HG03103 (cell line): ENCODE measurements around the gene CMBL.
A peak's percentile ranks its signal among the peaks of the same experiment; 100 is the strongest.
"Not testable (repeated sequence)": the region's sequence is repeated elsewhere in the genome, so short reads cannot be mapped to it uniquely, and the experiment has no call there.

Experiments
- ATAC-seq: cut with Tn5 transposase; IDR thresholded peaks from one replicate; pipeline ENCODE4 v1.9.1; 2021; ENCODE audit warnings: low read depth; ENCODE audit not compliant: unreplicated experiment

CMBL gene

DNA sequence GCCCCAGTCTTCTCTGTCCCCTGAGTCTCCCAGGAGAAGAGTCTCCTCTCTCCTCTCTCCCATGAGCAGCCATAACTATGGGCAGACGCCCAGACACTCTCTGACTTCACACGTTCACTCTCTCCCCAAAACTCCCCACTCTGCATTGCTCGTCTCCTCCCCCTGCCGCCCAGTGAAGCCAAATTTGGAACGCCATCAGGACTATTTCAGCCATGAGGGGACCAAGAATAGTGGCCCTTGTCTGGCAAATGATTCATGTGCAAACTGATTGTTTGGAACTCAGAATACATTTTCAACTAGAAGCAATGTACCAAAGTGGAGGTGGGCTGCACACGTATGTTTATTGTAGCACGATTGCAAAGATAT, 20.9 kb downstream of the CMBL start:
- ATAC-seq: no peak

DNA sequence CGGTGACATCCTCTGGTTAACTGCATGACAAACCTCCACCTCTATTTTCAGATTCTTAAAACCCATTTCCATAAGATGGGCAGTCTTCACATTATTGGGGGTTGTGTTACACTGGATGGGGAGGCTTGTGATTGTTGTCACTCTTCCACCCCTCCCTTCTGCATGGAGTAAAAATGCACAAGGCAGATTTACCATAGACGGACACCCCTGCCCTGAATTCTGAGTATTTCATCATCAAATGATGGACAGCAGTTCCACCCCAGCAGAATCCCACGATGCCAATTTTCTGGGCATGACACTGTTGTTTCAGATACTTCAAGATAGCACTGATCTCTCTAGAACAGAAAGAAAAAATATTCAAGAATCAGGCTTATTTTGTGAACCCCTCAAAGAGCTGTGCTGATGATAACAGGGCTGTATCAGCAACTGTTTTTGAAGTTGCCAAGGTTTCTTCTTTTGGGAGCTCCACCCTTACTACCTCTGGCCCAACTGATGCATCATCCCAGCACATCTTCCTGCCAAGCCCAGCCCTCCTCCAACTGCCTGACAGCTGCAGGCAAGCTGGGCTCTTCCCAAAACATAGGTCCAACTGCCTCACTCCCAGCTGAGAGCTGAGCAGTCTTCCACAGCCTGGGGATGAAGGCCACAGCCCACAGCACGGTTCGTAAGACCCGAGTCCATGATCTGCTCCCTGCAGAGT, 21.4 kb downstream of the CMBL start:
- no peak for ATAC-seq

DNA sequence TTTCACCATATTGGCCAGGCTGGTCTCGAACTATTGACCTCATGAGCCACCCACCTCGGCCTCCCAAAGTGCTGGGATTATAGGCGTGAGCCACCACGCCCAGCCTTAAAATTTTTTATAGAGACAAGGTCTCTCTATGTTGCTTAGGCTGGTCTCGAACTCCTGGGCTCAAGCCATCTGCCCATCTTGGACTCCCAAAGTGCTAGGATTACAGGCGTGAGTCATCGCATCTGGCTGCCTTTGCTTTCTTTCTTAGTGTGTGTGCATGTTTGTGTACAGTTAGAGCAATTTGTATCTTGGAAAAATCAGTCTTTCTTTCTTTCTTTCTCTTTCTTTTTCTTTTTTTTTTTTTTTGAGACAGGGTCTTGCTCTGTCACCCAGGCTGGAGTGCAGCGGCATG, 22.3 kb downstream of the CMBL start:
- not testable (repeated sequence) for ATAC-seq

DNA sequence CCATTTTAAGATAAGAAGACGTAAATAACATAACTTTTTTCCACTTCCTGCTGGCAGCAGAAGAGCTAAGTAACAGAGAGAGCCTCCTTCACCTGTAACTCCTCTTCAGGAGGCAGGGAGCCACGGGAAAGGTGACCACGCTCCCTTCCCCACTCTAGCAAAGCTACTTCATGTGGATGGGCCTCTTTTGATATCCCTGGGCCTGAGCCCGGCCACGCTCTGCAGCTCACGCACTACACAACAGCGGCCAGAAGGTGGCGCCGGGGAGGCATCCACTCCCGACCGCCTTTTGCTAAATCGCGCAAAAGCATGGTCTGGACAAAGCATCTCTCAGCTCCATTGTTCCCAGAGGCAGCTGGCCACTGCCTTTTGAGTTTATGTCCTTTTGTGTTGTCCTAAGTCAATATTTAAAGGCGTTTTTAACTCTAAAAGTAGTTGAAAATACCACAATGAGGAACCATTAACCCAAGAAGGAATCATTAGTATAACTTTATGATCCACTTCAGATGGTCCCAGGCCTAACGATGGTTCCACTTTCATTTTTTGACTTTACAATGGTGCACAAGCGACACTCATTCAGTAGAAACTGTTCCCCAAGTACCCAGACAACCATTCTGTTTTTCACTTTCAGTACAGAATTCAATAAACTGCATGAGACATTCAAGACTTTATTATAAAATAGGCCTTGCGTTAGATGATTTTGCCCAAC, 23.6 kb downstream of the CMBL start:
- ATAC-seq: peak; percentile 93

DNA sequence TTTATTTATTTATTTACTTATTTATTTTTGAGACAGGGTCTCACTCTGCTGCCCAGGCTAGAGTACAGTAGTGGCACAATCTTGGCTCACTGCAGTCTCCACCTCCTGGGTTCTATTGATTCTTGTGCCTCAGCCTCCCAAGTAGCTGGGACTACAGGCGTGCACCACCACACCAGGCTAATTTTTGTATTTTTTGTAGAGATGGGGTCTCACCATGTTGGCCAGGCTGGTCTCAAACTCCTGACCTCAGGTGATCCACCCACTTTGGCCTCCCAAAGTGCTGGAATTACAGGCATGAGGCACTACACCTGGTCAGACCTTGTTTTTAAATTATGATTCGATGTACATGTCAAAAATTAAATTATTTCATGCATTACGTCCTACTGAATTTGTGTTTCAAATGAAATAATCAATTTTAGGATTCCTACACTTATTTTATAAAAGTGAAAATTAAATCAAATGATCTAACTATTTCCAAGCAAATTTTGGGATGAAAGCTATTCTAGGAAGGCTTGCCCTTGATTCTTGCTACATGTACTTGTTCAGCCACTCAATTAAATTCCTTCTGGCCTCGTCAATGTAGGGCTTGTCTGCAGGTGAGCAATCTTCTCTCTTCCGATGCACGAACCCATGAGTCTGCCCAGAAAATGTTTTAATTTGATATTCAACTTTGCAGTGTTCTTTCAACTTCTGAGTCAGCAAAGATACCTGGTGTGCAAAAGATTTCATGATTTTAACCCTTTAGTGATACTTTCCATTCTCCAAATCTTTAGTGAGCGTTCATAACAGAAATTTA, 27.6 kb downstream of the CMBL start:
- ATAC-seq: no peak

DNA sequence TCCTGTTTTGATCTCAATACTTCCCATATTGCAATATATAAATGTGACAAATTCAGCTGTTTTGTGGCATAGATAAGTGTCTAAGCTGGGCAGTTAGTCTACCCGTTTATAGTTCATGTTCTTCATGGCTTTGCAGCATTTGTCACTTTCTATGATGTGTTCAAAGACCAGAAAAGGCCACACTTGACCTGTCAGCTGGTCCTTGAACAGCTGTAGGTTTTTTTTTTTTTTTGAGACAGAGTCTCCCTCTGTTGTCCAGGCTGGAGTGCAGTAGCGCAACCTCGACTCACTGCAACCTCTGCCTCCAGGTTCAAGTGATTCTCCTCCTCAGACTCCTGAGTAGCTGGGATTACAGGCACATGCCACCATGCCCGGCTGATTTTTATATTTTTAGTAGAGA, 28.4 kb downstream of the CMBL start:
- ATAC-seq: no peak

DNA sequence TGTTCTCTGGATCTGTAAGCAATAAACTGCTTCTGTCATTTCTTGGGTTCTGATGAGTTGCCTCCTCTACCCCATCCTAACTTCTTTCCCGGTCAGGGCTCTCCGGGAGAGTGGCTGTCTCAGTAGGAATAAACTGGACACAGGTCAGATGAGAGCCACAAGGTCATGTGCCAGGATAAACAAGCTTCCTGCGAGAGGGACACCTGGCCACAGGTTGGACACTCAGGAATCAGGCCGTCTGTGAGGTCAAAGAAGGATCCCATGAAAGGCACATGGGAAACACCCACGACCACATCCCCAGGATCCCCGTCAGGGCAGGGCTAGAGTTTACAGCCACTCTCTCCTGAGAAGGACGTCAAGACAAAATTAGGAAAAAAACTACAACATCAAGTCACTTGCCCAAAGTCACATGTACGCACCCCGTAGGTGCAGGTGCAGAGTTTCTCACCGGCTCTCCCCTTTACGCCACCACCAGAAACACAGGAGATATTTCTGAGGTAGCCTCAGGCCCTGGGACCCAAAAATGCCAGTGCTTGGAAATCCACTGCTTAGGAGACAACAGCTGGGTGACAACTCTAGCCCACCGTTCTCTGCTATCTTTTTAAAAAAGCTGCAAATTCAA, 28.9 kb downstream of the CMBL start:
- no peak for ATAC-seq

DNA sequence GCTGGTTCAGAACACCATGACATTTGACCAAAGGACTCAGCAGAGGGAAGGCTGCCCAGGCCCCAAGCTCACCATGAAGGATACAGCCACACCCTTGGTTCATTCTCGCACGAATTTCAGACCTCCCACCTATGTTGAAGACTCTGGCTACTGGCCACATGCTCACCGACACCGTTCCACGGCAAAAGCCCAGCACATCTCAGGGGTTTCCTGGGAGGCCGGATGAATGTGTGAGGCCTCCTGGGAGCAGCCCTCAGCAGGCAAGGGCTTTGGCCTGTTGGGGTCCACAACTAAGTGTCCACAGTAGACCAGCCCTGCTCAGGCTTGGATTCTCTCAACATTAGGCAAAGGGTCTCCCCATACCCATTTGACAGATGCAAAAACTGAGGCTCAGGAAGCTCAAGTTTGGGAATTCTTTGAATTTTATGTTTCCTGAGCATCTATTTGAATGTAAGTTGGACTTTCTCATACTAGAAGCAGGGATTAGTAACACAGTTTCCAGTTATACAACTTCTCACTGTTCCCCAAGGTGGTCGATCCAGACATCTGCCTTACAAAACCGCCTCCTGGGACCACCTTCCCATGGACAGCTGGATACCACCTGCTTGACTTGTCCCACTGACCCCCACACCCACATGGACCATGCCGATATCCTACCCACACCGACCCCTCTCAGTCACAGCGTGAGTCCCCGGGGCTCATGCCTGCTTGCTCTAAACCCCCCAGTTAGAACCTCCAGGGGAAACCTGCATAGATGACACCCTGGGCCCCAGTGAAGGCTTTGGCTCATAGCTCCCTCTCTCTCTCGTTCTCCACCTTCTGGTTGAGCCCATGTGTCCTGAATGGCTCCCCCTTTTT, 29.7 kb downstream of the CMBL start:
- ATAC-seq: no peak

DNA sequence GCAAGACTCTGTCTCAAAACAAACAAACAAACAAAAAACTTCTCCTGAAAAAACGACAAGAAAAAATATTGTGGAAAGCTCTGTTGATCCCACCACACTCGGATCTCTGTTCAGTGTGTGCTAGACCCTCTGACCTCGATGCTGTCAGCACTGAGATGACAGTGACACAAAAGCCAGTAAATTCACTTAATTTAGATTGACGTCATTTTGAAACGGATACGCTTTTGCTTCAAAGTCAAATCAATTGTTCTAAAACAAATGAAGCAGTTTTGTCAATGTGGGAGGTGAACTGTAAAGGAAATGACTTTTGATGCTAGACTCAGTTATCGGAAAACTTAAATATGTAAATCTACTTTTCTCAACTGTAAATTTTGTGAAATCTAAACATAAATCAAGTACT, 31.0 kb downstream of the CMBL start:
- ATAC-seq: no peak

DNA sequence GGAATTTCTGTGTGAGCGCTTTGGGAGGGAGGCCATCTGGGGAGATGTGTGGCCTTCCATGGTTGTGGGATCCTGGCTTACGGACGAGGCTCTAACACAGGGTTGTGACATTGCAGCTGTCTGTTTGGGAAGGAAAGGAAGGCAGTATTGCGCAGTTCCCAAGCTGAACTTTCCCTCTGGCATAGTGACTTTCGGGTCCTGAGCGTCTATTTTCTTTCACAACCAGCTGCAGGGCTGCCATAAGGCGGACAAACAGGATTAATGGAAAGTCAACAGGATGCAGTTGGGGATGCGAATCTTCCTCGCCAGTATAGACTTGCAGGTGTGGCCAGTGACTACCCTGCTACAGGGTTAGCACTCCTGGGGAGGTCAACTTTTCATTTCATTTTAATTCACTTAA, 31.7 kb downstream of the CMBL start:
- no peak for ATAC-seq

DNA sequence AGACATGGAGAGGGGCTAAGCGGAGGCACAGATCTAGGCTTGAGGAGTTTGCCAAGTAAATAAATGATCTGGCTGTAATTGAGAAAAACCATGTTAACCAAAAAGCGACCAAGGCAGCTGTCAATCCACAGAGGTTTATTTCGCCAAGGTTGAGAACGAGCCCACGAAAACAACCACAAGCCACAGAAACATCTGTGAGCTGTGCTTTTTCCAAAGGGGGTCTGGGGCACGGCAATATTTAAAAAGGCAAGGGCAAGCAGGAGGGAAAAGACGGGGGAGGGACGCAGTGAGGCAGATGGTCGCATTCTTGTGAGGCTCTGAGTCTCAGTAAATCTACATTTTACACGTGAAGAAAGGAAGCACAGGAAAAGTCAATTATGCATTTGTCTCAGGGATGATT, 32.2 kb downstream of the CMBL start:
- ATAC-seq: no peak

DNA sequence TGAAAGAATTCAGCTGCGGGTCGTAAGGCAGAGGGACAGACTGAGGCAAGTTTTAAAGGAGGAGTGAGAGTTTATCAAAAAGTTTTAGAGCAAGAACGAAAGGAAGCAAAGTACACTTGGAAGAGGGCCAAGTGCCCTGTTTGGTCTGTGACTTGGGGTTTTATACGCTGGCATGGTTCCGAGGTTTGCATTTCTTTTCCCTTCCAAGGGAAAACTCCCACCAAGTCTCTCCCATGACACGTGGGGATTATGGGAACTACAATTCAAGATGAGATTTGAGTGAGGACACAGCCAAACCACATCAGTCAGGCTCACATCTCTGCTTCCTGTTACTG, 34.9 kb downstream of the CMBL start:
- not testable (repeated sequence) for ATAC-seq

DNA sequence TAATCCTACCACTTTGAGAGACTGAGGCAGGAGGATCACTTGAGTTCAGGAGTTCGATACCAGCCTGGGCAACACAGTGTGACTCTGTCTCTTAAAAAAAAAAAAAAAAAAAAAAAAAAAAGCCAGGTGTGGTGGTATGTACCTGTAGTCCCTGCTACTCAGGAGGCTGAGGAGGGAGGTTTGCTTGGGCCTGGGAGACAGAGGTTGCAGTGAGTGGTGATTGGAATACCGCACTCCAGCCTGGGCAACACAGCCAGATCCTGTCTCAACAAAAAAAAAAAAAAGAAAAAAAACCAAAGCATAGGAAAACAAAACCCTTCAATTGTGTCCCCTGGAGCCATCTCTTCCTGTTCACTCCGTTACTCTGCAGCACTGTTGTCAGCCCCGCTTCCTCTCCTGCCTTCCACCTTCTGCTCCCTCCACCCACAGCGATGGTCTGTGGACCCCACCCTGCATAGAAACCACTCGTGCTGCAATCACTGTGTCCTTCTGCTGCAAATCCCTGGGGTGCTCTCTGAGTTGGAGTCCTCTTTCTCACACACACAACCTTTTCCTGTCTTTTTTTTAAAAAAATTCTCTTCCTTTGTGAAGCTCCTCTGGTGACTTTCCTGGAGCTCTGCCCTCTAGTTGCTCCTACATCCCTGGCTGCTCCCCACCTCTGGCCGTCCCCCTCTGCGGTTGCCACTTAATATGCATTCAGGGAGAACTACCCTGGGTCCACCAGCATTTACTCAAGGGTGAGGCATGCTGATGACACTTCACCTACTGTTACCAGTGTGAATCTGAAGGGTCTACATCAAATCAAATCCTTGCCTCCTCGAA, 35.4 kb downstream of the CMBL start:
- no peak for ATAC-seq

DNA sequence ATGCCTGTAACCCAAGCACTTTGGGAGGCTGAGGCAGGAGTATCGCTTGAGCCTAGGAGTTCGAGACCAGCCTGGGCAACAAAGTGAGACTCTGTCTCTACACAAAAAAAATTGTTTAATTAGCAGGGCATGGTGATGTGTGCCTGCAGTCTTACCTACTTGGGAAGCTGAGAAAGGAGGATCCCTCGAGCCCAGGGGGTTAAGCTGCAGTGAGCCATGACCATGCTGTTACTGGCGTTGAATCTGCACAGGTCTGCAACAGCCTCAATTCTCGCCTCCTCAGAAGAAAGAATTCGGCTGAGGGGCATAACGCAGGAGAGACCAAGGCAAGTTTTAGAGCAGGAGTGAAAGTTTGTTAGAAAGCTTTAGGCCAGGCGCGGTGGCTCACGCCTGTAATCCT, 39.6 kb downstream of the CMBL start:
- ATAC-seq: no peak

DNA sequence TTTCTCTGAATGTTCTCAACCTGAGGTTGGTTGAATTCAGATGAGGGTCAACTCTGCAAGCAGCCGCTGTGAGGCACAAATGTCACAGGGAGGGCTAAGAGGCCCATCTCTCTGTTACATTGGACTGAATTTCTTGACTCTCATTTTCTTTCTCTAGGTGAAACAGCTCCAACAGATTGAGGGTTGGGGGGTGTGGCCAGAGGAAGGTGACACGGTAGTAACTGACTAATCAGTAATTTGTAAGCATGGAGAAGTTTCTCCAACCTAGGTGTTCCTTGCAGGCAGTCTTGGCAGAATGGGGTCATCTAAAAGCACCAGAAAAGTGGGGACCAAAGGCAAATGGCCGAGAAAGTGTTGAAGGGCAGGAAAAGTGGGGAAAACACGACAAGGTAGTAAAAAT, 40.9 kb downstream of the CMBL start:
- ATAC-seq: no peak

DNA sequence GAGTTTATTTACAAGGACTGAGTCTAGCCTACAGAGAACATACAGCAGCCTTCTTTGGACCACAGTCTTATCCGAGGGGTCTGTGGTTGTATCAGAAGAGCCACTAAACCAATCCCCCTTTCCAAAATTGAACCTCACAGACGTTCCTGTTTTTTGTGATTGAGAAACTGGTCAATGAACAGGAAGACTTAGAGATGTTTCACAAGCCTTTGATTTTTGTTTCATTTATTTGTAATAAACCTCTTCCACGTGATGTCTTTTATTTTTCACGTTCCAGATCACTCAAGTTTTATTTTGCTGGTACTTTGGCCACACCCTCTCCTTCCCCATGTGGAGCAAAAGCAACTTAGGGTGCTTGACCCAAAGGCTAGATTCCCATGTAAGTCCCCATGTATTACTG, 41.6 kb downstream of the CMBL start:
- no peak for ATAC-seq

DNA sequence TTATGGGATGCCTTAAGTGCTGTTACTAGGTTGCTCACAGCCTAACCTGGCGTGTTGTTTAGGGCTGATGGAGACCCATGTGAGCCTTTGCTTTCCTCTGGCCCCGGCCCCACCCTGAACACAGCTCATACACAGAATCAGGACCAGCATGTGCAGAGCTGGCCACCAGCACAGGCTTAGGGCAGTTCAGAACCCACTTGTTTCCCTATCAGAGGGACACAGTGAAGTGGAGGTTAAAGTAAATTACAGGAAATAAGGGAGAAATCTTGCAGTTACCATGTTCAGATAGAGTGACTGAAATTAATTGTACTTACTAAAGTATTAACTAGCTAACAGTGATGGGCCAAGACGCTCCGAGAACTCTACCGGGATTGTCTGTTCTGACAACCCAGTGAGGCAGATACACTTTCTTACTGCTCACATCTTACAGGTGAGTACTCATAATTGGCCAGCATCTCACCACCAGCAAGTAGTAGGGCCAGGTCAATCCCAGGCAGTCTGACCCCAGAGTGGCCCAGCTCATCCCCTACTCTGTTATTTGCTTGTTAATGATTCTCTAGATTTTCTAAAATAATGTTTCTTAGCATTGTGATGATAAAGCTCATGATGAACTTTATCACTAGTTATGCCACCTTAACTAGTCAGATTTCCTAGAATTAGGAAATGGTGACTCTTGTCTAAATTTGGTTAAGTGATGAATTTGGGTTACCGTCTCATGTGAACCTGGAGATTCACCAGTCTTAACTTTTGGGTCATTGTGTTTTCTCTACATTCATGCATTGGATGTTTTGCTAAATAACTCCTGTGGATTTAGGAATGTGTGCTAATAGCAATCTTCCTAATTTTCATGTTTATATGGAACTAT, 42.2 kb downstream of the CMBL start:
- ATAC-seq: no peak

DNA sequence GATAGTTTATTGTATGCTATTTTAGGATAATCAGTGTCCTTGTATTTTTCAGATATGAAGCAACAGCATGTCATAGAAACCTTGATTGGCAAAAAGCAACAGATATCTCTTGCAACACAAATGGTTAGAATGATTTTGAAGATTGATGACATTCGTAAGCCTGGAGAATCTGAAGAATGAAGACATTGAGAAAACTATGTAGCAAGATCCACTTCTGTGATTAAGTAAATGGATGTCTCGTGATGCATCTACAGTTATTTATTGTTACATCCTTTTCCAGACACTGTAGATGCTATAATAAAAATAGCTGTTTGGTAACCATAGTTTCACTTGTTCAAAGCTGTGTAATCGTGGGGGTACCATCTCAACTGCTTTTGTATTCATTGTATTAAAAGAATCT, 43.1 kb downstream of the CMBL start:
- no peak for ATAC-seq

DNA sequence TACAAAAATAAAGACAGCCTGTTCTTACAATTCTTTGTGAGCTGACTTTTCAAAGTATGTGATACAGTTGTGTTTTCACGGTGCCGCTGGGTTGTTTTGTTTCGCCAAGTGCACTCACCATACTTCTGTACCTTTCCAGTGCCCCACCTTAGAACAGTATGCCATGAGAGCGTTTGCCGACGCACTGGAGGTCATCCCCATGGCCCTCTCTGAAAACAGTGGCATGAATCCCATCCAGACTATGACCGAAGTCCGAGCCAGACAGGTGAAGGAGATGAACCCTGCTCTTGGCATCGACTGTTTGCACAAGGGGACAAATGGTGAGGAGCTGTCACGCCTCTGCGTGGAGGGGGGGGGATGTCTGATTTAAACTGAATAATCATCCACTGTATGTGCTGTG, 44.7 kb downstream of the CMBL start:
- ATAC-seq: no peak
